Midbrain (tissue), 1 donor: Measurements from ENCODE around the gene SPANXN2.
"Not testable (repeated sequence)": the region's sequence is repeated elsewhere in the genome, so short reads cannot be mapped to it uniquely, and the experiment has no call there.

Source experiments
- DNase-seq: peaks from one replicate; lab custom pipeline; 2025; lab: John Stamatoyannopoulos, UW

SPANXN2 gene, protein sequence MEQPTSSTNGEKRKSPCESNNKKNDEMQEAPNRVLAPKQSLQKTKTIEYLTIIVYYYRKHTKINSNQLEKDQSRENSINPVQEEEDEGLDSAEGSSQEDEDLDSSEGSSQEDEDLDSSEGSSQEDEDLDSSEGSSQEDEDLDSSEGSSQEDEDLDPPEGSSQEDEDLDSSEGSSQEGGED

DNA sequence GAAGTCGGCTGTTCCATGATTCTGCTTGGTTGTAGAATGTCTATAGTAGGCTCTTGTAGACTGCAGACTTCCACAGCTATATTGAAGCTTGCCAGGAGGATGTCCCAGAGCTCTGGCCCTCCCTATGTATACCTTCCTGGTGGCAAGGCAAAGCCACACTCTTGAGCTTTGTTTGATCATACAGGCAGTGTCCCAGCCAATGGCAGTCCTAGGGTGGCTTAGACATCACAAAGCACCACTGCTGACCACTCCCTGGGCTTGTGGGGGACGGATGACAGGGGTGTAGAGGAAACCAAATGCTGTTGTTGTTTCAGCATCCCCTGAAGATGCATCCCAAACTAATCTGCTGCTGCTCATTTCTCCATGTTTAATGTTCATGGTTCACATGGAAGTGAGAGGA is at the start of gene SPANXN2:
TSS of gene SPANXN2 (minus strand) at position 101 of the 400 bp plus-strand sequence. CDS start at position 17, 84 bp downstream.
- not testable (repeated sequence) for DNase-seq

DNA sequence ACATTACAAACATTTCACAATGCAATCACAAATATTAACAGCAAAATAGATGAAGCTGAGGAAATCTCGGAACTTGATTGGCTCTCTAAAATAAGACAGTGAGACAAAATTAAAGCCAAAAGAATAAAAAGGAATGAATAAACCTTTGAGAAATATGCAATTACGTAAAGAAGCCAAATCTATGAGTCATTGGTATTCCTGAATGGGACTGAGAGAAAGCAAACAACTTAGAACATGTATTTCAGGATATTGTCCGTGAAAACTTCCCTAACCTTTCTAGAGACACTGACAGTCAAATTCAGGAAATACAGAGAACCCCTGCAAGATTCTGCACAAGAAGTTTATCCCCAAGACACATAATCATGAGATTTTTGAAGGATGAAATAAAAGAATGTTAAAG is 48.4 kb upstream of the SPANXN2 start:
- DNase-seq: no peak

DNA sequence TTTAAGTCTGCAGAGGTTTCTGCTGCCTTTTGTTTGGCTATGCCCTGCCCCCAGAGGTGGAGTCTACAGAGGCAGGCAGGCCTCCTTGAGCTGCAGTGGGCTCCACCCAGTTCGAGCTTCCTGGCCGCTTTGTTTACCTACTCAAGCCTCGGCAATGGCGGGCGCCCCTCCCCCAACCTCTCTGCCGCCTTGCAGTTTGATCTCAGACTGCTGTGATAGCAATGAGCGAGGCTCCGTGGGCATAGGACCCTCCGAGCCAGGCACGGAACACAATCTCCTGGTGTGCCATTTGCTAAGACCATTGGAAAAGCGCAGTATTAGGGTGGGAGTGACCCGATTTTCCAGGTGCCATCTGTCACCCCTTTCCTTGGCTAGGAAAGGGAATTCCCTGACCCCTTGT is 47.2 kb upstream of the SPANXN2 start:
- DNase-seq: not testable (repeated sequence)

DNA sequence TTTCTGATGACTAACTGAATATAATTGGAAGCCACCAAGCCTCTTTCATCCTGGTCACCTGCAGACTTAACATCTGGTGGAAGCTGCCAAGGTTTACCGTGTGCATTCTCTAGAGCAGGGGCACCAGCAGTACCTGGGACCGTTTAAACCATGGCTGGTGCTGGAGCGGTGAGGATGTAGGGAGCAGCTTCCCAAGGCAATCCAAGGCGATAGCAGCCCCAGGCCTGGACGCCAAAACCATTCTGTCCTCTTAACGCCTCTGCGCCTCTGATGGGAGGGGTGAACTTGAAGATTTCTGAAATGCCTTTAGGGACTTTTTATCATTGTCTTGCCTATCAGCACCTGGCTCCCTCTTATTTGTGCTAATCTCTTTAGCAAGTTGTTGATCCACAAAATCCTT is 37.3 kb upstream of the SPANXN2 start:
- DNase-seq: no peak

DNA sequence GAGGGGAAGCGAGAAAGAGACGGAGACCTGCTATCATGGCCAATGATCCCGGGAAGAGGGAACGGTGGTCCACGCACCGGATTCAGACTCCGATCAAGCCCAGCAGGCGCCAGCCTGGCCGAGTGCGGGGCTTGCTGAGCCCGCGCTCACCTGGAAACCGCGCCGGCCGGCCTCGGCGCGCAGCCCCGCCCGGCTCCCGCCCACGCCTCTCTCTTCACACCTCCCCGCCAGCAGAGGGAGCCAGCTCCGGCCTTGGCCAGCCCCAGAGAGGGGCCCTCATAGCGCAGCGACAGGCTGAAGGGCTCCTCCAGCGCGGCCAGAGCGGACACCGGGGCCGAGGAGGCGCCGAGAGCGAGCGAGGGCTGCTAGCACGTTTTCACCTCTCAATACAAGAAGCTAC is 36.8 kb upstream of the SPANXN2 start:
- no peak for DNase-seq

DNA sequence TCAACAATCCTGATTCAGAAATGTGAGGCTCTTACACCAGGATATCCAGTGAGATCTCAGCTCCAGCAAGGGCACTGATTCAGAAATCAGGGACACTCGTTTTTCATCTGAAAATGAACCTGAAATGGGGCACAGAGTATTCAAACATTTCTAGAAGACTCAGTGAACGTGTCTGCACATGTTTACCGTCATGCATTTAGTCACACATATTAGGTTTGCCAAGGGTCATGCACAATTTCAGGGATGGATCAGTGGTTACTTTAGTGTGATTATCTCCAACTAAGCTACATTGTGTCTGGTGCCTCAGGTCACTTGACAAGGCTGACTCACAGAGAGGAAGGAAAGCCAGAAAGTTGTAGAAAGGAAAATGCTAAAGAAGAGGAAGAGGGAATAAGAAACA is 33.6 kb upstream of the SPANXN2 start:
- DNase-seq: no peak

DNA sequence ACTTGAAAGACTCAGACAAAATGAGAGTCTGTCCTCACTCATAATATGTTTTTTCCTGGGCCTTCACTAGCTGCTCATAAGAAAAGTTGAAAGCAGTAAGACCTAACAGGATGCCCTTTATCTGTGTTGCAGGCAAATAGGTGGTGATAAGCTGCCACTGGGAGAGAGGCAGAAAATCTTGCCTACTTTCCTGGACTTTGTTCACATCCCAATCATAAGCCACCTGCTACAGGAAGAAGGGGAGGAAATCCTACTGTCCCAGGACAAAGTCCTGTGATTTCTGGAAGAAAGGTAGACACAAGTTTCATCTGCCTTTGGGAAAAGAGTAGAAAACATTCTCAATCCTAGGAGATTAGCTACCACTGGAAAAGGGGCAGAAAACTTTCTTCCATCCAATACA is 13.3 kb upstream of the SPANXN2 start:
- no peak for DNase-seq

DNA sequence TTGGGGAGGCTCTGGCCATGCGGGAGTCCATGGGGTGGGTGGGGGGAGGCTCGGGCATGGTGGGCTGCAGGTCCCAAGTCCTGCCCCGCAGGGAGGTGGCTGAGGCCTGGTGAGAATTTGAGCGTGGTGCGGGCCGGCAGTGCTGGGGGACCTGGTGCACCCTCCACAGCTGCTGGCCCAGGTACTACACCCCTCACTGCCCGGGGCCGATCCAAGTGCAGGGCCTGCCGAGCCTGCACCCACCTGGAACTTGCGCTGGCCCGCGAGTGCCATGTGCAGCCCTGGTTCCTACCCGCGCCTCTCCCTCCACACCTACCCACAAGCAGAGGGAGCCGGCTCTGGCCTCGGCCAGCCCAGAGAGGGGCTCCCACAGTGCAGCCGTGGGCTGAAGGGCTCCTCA is 5.7 kb upstream of the SPANXN2 start:
- no peak for DNase-seq

DNA sequence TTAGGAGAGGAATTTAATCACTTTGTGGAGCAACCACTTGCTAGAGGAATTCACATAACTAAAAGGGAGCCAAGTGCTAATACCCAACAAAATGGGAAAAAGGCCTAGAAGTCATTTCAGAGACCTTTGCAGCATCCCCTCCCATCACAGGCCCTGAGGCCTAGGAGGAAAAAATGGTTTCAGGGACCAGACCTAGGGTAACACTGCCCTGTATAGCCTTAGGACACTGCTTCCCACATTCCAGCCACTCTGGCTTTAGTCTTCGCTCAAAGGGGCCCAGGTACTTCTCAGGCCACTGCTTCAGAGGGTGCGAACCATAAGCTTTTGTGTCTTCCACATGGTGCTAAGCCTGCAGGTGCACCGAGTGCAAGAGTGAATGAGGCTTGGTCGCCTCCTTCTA is 19.1 kb downstream of the SPANXN2 start:
- DNase-seq: no peak

DNA sequence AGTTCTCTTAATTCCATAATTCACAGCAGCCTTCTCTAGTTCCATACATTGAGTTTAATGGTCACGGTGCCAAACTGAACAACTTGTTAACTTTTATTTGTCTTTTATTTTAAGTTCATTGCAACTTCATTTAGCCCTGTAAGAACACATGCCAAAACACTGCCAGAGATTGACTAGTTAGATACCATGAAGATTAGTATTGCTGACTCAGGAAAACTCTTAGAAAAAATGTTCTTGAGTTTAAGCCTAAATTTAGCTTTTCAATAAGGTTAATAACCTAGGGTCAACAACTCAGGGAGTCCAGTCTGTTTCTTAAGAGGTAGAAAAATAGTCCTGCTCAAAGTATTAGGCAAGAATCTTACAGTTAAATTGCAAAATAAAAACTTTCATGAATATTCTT is 25.7 kb downstream of the SPANXN2 start:
- DNase-seq: no peak

DNA sequence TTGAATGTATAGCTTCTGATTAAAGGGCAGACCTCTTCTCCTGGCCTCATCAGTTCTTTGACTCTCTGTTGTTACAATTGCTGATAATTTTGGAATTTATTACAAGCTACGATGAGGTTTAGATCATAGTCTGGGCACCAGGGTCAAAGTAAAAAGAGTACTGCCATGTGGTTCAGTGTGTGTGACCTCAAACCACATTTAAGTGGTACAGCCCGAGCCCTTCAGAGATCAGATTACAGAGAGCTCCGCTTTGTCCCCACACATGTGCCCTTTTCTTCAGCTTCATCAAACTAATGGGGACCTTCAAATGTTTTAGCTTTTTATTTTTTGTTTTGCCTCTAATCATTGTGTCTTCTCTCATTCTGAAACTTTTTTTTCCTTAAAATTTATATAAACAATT is 37.1 kb downstream of the SPANXN2 start:
- no peak for DNase-seq

DNA sequence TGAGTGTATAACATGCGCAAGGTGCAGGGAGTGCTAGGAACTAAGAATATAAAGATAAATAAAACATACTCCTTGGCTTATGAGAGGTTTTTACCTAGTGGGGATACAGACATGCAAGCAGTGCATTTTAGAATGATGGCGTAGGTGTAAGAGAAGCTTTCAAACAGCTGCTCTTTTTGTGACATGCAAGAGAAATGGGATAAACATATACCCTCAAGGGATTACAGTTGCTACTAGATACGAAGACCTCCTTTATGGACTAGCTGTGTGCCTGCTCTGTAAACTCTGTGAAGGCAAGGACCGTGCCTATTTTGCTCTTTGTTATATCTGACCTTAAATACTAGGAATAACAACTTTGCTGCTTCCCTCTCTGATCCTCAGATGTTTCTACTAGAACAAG is 45.6 kb downstream of the SPANXN2 start:
- DNase-seq: no peak

DNA sequence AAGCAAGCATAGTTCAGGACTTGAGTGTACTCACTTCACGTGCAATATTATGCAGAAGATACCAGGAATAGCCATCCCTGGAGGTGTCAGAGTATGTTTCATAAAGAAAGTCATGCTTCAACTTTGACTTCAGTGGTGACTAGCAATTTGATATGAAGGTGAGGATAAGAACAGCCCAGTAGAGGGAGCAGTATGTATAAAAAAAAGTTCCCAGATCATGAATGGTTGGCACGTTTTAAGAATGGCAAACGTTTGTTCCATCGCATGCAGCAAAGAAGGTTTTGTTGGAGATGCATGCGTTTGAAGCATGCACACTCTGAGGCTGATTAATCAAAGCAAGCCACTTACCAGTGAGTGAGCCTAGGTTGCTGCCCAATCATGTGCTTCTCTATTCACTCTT is 51.2 kb downstream of the SPANXN2 start:
- peak; percentile 6 for DNase-seq

DNA sequence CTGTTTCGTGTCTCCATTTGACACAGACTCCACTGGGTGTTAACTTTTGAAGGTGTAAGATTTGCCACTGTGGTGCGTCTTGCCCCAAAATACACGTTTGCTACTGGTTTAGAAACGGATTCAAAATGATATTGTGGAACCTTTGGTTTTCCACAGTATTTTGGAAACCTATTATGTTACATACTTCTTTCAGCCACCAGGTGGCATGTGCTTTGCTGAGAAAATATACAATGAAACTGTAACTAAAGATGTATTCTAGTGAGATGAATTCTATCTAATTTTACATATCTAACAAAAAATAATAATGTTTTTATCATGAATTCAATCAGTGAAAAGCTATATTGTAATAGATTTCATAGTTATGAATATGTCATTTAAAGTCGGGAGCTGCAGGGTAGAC is 56.2 kb downstream of the SPANXN2 start:
- DNase-seq: no peak

DNA sequence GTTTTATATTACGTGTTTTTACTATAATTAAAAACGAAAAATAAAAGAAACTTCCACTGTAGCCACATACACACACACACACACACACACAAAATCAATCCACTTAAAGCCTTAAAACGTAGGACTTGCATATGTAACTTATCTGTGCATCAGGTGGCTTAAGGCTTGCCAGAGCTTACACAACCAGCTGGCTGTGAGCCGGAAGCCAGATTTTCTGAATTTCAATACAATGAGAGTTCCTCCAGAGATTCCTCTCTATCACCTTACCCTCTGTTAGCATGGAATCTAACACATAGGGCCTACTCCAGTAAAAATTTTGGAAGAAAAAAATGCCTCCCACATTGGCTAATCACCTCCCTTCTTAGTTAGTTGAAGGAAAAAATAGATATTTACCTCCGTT is 56.8 kb downstream of the SPANXN2 start:
- DNase-seq: no peak
